Right lobe of liver (tissue), 4 donors: ENCODE data around the gene LRRC28.

Source experiments
- POLR2A ChIP-seq: fragments of 450-650 bp; IDR thresholded peaks from one replicate; pipeline ENCODE4 v1.6.1; 2017; ENCODE audit warnings: antibody characterized with exemption, mild to moderate bottlenecking
- TF ChIP-seq, protein P1 (sequence below), 4 donors: fragments of 200-600 bp in 3 of 4; fragments of 450-650 bp in 1 of 4; IDR thresholded peaks; one replicate each; pipeline versions ENCODE4 v1.5.1 to v1.8.0; 2016 to 2022; ENCODE audit warnings: antibody characterized with exemption in 4 of 4, mild to moderate bottlenecking in 2 of 4
- donor health status: DM: no; HTN: no; CAD: no.
- donor health status: DM: no; HTN: no; CAD: no.
- donor health status: DM: no; HTN: yes; CAD: no.

DNA sequence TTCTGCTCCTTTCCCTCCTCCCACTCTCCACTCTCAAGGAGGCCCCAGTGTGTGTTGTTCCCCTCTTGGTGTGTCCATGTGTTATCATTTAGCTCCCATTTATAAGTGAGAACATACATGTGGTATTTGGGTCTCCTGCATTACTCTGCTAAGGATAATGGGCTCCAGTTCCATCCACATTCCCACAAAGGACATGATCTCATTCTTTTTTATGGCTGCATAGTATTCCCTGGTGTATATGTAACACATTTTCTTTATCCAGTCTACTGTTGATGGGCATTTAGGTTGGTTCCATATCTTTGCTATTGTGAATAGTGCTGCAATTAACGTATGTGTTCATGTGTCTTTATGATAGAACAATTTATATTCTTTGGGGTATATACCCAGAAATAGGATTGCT lies 170.5 kb downstream of the LRRC28 start:
- TF ChIP-seq, protein P1, sequence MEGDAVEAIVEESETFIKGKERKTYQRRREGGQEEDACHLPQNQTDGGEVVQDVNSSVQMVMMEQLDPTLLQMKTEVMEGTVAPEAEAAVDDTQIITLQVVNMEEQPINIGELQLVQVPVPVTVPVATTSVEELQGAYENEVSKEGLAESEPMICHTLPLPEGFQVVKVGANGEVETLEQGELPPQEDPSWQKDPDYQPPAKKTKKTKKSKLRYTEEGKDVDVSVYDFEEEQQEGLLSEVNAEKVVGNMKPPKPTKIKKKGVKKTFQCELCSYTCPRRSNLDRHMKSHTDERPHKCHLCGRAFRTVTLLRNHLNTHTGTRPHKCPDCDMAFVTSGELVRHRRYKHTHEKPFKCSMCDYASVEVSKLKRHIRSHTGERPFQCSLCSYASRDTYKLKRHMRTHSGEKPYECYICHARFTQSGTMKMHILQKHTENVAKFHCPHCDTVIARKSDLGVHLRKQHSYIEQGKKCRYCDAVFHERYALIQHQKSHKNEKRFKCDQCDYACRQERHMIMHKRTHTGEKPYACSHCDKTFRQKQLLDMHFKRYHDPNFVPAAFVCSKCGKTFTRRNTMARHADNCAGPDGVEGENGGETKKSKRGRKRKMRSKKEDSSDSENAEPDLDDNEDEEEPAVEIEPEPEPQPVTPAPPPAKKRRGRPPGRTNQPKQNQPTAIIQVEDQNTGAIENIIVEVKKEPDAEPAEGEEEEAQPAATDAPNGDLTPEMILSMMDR (IDR thresholded peaks at IDR 0.05): no peak
- no peak for TF ChIP-seq POLR2A
